Stomach (tissue), 9 donors: ENCODE measurements around the gene ANKRD28. TPM values are rescaled to one million over a fixed set of nuclear protein-coding genes. Genes with fewer than 3 reads are reported as not detected.

ENCODE experiments used
- DNase-seq, 2 donors: peaks; one replicate each; pipeline versions ENCODE4 v3.0.0 to v3.0.0-alpha.2; 2013 to 2019
- H3K27ac ChIP-seq, 5 donors: fragments of 200-600 bp in 4 of 5; sonication (generic) in 4 of 5; one replicate each; pipeline ENCODE4 v1.5.1; 2013 to 2019; ENCODE audit warnings: mild to moderate bottlenecking in 1 of 5, moderate library complexity in 1 of 5
- H3K27me3 ChIP-seq, 3 donors: fragments of 200-600 bp; sonication (generic); one replicate each; pipeline ENCODE4 v1.5.1; 2017 to 2019; ENCODE audit warnings: mixed run types in 1 of 3
- H3K36me3 ChIP-seq, 4 donors: fragments of 200-600 bp; sonication (generic); 1 replicate in 3 of 4; 2 replicates in 1 of 4; pipeline ENCODE4 v1.5.1; 2016 to 2019
- H3K4me1 ChIP-seq, 4 donors: fragments of 200-600 bp; sonication (generic); one replicate each; pipeline ENCODE4 v1.5.1; 2016 to 2019
- H3K4me3 ChIP-seq, 4 donors: fragments of 200-600 bp; sonication (generic) in 3 of 4; one replicate each; pipeline ENCODE4 v1.5.1; 2016 to 2019; ENCODE audit warnings: mild to moderate bottlenecking in 1 of 4
- H3K9me3 ChIP-seq, 4 donors: fragments of 200-600 bp; sonication (generic); one replicate each; pipeline ENCODE4 v1.5.1; 2016 to 2019
- EP300 ChIP-seq: sonication (generic); formaldehyde crosslinking; IDR thresholded peaks from one replicate; pipeline ENCODE4 v1.6.1; 2017; ENCODE audit warnings: antibody characterized with exemption
- POLR2A ChIP-seq, 4 donors: fragments of 450-650 bp; IDR thresholded peaks; one replicate each; pipeline ENCODE4 v1.6.1; 2016; ENCODE audit warnings: antibody characterized with exemption in 4 of 4, control low read depth in 2 of 4, mild to moderate bottlenecking in 1 of 4, moderate library complexity in 1 of 4
- POLR2AphosphoS5 ChIP-seq, 3 donors: sonication (generic); formaldehyde crosslinking; IDR thresholded peaks; one replicate each; pipeline ENCODE4 v1.6.1; 2016; ENCODE audit warnings: antibody characterized with exemption in 3 of 3
- WGBS, 5 donors: extraction: QIAGEN DNeasy Blood & Tissue Kit in 3 of 5; methylation state at CpG; one replicate each; pipeline versions ENCODE4 v1.1.5 to v1.1.7; 2013 to 2018; 5-methylcytosine and 5-hydroxymethylcytosine counted together
- intact Hi-C: fragments of 100-400 bp; cut with DNase I; formaldehyde crosslinking; loops from one replicate; pipeline ENCODE4 v1.15.1; 2023; ENCODE audit warnings: low total_unique reads
- polyA plus RNA-seq, 3 donors: library from polyadenylated mRNA; stranded (reverse); fragments of 200-250 nt; gene quantifications; one replicate each; pipeline ENCODE4 v1.2.3, GENCODE V29; 2013
- total RNA-seq, 5 donors: library from RNA; depleted of rRNA; stranded (reverse); fragments of >200 nt; gene quantifications; one replicate each; pipeline versions ENCODE4 v1.1.0 to v1.2.3, GENCODE V29; 2014 to 2016
- TF ChIP-seq, protein P1 (sequence below), 7 experiments: fragments of 450-650 bp in 4 of 7; fragments of 200-600 bp in 3 of 7; sonication (generic) in 3 of 7; IDR thresholded peaks; one replicate each; pipeline ENCODE4 v1.5.1; 2016 to 2019; ENCODE audit warnings: antibody characterized with exemption in 7 of 7, control low read depth in 2 of 7, mild to moderate bottlenecking in 1 of 7
- donor health status: healthy with polysubstance abuse.
- donor health status: Bipolar disorder and iron deficiency.
- donor health status: healthy.

ANKRD28 gene
- total and polyA plus RNA-seq, 8 donors, result 6.8 to 102 (median 16.6) TPM

DNA sequence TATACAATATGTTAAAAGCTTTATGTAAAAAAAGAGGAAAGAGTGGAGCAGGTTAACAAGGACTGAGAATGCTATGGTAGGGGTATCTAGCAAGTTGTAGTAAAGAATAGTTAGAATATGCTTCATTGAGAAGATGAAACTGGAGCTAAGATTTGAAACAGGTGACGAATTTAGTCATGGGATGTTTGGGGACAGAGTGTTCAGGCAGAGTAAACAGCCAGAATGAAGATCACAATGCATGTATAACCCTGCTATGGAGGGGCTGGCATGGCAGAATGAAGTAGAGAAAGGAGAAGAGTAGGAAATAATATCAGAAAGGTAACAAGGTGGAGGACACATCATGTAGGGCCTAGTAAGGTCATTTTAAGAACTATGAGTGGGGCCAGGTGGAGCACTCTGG lies 124.2 kb downstream of the ANKRD28 start:
- H3K27ac ChIP-seq, result no peak overlapping the region
- intact Hi-C loops, result no loop called here
- H3K4me3 ChIP-seq, result no peak overlapping the region
- WGBS, 5 donors, result 88 to 97% (median 94%) methylated on average over 1 of the region's 1 CpG
- H3K9me3 ChIP-seq, result no peaks in the 10 kb centered on the region
- H3K36me3 ChIP-seq, result peaks cover 18 to 100% (median 93%) of the 10 kb centered on the region in 4 donors
- H3K4me1 ChIP-seq, result no peaks in the 10 kb centered on the region
- TF ChIP-seq, protein P1, sequence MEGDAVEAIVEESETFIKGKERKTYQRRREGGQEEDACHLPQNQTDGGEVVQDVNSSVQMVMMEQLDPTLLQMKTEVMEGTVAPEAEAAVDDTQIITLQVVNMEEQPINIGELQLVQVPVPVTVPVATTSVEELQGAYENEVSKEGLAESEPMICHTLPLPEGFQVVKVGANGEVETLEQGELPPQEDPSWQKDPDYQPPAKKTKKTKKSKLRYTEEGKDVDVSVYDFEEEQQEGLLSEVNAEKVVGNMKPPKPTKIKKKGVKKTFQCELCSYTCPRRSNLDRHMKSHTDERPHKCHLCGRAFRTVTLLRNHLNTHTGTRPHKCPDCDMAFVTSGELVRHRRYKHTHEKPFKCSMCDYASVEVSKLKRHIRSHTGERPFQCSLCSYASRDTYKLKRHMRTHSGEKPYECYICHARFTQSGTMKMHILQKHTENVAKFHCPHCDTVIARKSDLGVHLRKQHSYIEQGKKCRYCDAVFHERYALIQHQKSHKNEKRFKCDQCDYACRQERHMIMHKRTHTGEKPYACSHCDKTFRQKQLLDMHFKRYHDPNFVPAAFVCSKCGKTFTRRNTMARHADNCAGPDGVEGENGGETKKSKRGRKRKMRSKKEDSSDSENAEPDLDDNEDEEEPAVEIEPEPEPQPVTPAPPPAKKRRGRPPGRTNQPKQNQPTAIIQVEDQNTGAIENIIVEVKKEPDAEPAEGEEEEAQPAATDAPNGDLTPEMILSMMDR (IDR thresholded peaks at IDR 0.05), result no peak
- TF ChIP-seq POLR2A (IDR thresholded peaks at IDR 0.05) (no peak), EP300 (no peak), POLR2AphosphoS5 (IDR thresholded peaks at IDR 0.05) (no peak)
- no peaks in the 10 kb centered on the region for H3K27me3 ChIP-seq
- DNase-seq, result no peak

DNA sequence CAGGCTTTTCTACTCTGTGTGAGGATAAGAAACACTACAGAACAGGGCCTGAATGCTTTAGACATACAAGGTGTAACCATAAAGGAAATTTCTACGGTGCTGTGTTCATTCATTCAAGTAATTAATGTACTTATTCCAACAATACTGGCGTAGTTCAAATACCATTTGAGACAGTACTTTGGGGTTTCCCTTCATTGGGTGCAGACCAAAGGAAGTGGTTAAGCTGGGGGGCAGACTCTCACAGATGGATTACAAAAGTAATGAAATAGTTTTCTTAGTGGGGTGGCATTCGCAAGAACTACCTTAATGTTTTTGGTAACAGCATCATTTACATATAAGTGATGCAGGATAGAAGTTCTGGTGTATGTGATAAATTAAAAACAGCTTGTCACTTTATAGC lies 130.3 kb downstream of the ANKRD28 start:
- H3K9me3 ChIP-seq, result no peaks in the 10 kb centered on the region

DNA sequence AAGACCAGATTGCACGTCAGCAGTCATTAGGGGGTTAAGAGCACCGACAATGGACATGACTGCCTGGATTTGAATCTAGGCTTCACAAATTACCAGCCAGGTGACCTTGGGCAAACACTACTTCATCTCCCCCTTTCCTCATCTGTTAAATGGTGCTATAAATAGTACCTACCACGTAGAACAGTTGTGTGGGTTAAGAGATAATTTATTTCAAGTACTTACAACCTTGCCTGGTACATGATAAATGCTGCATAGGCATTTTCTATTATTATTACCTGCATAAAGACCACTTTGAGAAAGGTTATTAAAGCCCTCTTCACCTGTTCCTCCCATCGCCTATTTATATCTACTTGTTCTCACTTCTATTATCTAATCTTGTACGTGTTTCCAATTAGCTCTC lies 131.5 kb downstream of the ANKRD28 start:
- Histone ChIP-seq H3K27me3 (no peaks in the 10 kb centered on the region), H3K4me3 (no peak overlapping the region), H3K9me3 (no peaks in the 10 kb centered on the region), H3K4me1 (peaks cover 0 to 4% (median 0%) of the 10 kb centered on the region in 4 donors), H3K36me3 (peaks cover 12 to 40% (median 33%) of the 10 kb centered on the region in 4 donors), H3K27ac (no peak overlapping the region)
- 76 to 89% (median 84%) methylated on average over 5 of the region's 5 CpGs for WGBS, 5 donors
- no peak for DNase-seq
- intact Hi-C loops, result no loop called here
- TF ChIP-seq POLR2A (IDR thresholded peaks at IDR 0.05) (no peak), EP300 (no peak), POLR2AphosphoS5 (IDR thresholded peaks at IDR 0.05) (no peak)
- TF ChIP-seq, protein P1 (IDR thresholded peaks at IDR 0.05), result no peak

More for the DNA sequence above, 130.3 kb downstream of the ANKRD28 start:
- no peak for DNase-seq
- H3K36me3 ChIP-seq, result peaks cover 17 to 52% (median 45%) of the 10 kb centered on the region in 4 donors
- peaks cover 0 to 4% (median 0%) of the 10 kb centered on the region in 4 donors for H3K4me1 ChIP-seq
- H3K4me3 ChIP-seq, result no peak overlapping the region
- intact Hi-C loops, result no loop called here
- H3K27me3 ChIP-seq, result no peaks in the 10 kb centered on the region
- TF ChIP-seq POLR2A (IDR thresholded peaks at IDR 0.05) (no peak), EP300 (no peak), POLR2AphosphoS5 (IDR thresholded peaks at IDR 0.05) (no peak)
- TF ChIP-seq, protein P1 (IDR thresholded peaks at IDR 0.05), result no peak
- H3K27ac ChIP-seq, result no peak overlapping the region
- 74 to 88% (median 78%) methylated on average over 3 of the region's 3 CpGs for WGBS, 5 donors

DNA sequence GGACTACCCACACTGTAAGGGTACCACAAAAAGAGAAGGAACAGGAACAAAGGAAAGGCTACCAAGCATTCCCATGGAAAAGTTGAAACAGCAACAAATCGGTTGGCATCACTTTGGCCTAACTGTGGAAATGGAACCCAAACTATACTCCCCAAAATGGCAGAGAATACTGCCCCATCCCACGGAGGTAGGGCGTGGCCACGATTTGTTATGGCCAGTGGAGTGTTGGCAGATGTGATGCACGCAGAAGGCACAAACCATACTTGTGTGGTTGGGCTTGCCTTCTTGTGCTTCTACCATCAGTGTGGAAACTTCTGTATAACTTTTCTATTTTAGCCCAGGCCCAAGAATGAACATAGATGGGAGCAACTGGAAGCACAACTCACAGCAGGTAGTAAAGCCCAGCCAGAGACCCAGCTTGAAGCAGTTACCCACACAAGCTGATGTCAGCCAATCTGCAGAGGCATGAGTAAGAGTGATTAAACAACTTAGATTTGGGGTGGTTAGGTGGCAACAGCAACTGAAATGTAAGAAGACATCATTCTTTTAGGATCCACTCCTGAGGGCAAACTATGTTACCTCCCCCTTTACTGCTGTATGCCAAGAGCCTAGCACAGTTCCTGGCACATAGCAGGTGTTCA lies 132.1 kb downstream of the ANKRD28 start:
- TF ChIP-seq EP300 (no peak), POLR2AphosphoS5 (IDR thresholded peaks at IDR 0.05) (no peak), POLR2A (IDR thresholded peaks at IDR 0.05) (no peak)
- TF ChIP-seq, protein P1 (IDR thresholded peaks at IDR 0.05), result no peak
- peak overlapping the region in 1 of 5 donors; percentile 44 for H3K27ac ChIP-seq
- intact Hi-C loops, result no loop called here
- no peaks in the 10 kb centered on the region for H3K9me3 ChIP-seq
- H3K27me3 ChIP-seq, result no peaks in the 10 kb centered on the region
- WGBS, 5 donors, result 94 to 98% (median 97%) methylated on average over 5 of the region's 5 CpGs
- H3K4me3 ChIP-seq, result no peak overlapping the region
- DNase-seq, result no peak
- peaks cover 7 to 34% (median 27%) of the 10 kb centered on the region in 4 donors for H3K36me3 ChIP-seq
- H3K4me1 ChIP-seq, result peaks cover 0 to 4% (median 0%) of the 10 kb centered on the region in 4 donors
